NCI-H146 (cell line): ENCODE measurements around the gene PDIA6.
A peak's percentile ranks its signal among the peaks of the same experiment; 100 is the strongest.
"Not testable (repeated sequence)": the region's sequence is repeated elsewhere in the genome, so short reads cannot be mapped to it uniquely, and the experiment has no call there.

ENCODE experiments used
- DNase-seq: peaks from one replicate; lab custom pipeline; 2025; lab: John Stamatoyannopoulos, UW

The PDIA6 gene

DNA sequence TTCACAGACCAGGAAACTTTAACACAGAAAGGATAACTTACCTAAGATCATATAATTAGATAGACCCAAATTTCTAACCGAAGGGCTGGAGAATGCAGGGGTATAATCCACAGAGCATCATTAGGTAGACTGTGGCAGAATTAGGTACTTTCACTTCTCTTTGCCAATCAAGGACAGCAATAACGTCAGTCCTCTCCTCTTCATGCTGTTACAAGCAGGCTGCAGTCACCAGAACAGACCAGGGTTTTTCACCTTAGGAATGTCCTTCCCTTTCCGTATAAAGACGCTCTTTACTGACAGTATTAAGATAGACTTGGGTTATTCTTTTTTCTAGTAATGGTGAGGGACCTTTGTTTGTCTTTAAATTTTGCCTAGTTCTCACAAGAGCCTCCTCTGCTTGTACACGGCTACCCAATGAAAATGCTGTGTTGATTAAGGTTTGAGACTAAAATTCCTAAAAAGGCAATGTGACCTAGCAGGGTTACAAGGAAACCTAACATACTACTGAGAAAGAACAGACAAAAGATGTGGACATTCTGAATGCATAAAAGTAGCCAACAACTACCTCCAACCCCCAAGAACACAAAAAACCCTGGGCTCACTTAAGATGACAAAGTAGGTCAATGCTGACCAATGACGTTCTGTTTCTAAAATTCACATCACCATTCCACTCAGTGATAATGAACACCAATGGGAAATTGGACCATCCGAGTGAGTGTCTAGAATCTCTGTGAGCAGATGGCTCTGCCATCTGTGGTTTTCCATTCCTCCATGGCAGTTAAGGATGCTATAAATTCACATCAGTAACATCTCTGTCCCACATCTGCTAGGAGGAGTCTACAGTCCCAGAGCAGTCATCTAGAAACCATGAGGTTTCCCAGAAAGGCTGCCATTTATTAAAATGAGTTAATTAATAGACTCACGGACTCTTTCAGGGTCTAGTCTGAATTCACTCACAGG is 2.1 kb downstream of the PDIA6 start:
- no peak for DNase-seq

DNA sequence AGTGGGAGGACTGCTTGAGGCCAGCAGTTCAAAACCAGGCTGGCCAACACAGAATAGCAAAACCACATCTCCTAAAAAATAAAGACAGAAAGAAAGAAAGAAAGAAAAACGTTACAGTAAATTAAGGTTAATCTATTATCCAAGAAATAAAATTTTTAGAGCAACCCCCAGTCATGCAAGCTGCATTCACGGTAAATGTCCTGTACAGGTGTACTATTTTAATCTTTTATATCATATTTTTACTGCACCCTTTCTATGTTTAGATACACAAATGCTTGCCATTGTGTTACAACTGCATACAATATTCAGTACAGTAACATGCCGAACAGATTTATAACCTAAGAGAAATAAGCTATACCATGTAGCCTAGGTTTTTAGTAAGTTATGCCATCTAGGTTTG is 6.0 kb downstream of the PDIA6 start:
- no peak for DNase-seq

DNA sequence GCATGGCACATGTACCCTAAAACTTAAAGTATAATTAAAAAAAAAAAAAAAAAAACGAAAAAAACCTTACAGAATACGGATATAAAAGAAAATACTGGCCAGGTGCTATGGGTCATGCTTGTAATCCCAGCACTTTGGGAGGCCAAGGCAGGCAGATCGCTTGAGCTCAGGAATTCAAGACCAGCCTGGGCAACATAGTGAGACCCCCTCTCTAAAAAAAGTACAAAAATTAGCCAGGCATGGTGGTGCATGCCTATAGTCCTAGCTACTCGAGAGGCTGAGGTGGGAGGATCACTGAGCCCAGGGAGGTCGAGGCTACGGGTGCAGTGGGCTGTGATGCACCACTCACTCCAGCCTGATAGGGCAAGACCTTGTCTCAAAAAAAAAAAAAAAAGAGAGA is 6.6 kb downstream of the PDIA6 start:
- DNase-seq: not testable (repeated sequence)

DNA sequence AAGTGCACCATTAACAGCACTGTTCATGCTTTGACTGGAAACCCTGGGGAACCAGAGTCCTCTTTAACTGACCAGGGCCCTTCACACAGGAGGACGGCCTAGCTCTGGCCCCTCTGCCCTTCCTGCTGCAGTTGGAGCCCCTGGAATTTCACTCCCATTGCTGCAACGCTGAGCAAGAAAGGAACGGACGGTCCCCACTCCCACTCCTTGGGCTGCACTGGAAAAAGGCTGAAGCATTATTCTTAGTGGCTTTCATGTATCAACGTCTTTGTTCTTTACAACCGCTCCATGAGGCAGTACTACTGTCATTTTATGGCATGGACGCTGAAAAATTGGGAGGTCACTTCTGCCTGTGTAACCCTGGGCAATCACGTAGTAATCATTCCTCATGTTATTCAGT is 9.9 kb downstream of the PDIA6 start:
- DNase-seq: no peak

DNA sequence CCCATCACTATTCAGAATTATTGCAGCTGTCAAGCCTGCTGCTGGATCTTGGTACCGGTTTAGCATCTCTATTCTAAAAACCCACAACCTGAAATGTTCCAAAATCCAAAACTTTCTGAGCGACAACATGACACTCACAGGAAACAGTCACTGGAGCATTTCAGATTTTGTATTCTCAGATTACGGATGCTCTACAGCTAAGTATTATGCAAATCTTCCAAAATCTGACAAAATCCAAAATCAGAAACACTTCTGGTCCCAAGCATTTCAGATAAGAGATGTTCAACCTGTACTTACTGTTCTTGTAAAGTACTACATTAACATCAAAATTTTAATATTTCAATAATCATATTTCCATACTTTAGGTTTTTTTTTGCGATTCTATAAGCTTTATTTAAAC is 12.4 kb downstream of the PDIA6 start:
- DNase-seq: no peak

DNA sequence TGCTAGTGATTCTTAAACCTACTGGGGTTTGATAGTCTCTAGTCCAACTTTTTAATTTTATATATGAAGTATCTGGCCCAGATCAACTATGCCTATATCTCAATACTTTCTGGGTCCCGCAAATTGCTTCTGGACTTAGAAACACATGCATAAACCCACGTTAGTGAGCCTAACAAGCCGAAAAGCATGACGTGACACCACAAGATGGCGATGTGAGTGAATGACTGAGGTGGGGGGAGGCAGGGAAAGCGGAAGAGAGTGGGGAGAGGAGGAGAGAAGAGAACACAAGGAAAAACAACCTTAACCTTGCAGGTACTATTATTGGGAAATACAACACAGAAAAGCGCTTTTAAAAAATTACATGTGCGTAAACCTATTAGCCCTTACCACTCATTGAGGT is 13.8 kb downstream of the PDIA6 start:
- no peak for DNase-seq

DNA sequence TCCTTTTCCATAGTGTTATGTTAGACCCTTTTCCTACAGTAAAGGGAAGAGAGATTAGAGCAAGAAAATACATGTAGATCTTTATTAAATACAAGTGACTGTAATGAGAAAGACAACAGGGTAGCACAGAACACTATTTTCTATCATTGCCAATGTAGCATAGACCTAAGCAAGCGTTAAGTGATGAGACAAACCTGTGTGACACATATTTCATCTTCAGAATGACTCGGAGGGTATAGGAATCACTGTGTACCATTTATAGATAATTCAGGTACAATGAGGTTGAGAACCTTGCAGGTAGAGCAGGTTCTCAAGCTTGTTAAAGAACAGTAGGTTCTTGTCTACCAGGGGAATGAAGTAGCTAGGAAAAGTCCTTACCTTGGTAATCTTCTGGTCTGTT is 15.9 kb downstream of the PDIA6 start:
- DNase-seq: no peak

DNA sequence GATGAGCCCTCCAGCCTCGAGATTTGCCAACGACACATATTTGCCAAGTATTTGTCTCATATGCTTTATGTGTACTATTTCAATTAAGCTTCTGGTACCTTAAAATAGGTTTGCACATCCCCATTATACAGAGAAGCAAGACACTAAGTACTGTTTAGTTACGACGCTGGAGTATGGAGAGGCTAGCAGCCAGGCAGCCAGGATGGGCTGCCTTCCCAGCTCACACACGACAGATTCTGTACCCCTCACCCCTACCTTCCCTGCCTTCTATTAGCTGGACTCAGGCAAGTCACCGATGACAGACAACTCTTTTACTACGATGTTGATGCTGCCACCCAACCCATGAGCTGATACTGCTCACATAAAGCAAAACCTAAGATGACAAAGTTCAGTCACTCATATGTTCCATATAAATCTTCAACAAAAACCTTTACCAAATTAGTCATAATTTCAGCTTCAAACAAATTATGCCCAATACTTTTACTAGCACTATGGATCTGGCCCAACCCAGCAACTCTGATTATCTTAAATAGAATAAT is 17.0 kb downstream of the PDIA6 start:
- no peak for DNase-seq

DNA sequence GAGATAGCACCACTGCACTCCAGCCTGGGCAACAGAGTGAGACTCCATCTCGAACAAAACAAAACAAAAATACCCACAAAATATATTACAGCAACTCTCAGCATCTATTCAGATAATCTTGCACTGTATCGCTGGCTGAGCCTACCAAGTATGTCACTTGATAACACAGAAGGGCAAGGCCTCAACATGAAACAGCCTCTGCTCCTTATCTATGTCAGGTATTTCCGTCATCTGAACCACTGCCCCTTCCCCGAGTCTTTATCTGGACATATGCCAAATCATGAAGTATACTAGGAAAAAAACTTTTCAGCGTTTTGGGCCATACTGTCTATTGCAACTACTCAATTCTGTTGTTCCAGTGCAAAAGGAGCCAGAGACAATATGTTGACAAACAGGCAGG is 17.7 kb downstream of the PDIA6 start:
- no peak for DNase-seq

DNA sequence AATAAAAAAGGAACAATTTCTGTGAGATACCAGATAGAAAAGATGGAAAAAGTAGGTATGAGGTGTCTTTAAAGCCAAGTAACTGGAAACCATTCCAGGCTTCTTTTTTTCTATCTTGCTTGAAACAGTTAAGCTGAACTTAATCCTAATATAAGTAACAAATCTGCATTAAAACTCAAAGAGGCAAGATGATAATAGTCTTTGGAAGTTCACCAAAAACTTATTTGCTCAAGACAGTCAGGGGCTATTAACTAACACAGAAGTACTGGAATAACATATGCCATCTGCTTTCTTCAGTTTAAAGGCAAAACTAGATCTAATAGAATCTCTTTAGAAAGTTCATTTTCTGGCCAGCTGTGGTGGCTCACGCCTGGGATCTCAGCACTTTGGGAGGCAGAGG is 18.8 kb downstream of the PDIA6 start:
- no peak for DNase-seq

DNA sequence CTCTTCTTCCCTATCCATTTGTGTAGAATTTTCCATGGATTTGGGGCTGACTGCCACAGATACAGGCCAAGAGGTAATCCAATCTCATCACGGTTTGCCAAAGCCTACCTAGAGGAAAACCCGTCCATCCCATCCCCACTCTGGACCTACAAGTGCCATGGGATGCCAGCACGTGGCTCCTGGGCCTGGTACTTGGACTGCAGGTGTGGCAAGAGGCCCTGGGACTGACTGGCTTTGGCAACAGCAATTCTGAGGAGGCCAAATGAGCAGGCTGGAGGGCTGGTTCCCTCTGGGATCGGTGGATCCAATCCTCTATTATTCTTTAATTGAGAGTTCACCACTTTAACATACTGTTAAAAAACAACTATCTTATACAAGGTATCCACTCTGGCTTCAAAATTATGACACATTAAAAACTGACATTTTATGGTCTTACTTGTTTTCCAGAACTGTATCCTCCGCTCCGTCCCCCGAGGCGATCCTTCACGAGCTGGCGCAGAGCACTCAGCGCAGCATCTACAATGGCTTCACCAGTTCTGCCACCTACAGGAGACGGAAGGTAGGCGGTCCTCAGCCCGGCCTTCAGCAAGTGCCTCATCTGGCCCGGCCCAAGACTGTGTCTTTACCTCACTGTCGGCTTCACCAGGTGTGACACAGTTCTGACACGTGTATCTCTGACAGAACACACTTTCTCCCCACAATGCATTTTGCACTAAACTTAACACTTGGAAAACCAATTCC is 19.8 kb downstream of the PDIA6 start:
- DNase-seq: no peak

DNA sequence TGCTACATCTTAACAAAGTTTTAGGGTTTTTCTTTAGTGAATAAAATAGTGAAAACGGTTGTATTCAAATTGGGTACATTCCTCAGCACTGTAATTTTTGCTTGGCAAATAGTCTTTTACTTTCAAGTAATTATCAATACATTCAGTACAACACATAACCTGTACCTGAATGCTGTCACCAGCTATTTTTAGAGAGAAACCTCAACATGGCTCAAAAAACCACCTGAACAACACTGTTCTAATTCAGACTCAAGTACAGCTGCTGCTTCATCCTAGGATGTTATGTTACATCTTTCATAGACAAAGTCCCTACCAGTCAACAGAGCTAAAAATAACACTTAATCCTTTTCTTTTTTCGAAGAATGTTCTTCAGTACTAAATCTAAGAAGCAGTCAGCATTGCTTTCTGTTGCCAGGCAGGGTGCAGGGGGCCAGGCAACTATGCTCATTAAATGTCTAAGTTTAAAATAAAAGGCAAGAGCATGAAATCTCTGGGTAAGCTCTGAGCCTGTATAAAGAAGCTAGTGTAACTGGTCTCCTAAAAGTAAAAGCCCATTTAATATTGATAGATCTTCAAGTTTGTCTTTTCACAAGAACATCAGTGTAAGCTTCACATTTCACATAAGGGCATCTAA is 20.5 kb downstream of the PDIA6 start:
- DNase-seq: no peak

DNA sequence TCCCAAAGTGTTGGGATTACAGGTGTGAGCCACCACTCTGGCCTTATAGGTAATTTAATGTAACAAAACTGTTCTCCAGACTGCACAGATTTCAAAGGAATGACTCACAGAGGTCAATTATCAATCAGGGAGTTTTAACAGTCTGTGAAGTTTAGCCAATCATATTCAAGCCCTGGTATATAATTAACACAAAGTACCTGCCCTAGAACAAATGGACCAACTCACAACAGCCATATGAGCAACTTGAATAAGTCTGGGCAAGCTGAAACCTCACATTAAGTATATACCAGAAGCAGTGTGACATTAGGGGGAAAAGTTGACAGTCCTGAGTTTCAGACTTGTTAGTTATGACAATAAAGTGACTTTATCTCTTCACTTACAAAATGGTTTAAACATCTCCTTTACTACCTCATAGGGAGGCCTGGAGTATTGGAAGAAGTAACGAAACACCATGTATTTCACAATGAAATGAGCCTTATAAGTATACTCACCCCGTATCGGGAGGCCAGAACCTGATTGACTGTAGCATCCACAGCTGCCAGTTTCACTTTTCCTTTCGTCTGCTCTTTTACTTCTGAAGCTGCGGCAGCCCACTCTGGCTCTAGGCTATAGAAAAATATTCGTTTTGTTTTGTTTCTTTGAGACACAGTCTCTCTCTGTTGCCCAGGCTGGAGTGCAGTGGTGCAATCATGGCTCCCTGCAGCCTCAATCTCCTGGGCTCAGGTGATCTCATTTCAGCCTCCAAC is 22.2 kb downstream of the PDIA6 start:
- no peak for DNase-seq

DNA sequence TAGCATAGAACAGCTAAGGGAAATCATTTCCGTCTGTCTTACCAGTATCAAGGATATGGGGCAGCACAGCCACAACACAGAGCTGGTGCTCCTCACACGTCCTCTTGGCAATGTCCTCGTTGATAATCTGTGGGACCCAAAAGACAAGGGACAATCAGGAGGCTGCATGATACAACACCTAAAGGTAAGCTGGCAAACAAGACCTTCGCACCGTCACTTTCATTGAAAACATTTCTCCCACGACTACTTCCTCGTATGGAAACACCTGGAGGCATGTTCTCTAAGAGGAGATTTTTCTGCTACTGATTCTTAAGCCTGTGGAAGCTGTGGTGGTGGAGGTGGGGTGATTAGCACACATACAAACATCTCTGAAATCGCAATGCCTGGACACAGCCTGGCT is 23.7 kb downstream of the PDIA6 start:
- no peak for DNase-seq

DNA sequence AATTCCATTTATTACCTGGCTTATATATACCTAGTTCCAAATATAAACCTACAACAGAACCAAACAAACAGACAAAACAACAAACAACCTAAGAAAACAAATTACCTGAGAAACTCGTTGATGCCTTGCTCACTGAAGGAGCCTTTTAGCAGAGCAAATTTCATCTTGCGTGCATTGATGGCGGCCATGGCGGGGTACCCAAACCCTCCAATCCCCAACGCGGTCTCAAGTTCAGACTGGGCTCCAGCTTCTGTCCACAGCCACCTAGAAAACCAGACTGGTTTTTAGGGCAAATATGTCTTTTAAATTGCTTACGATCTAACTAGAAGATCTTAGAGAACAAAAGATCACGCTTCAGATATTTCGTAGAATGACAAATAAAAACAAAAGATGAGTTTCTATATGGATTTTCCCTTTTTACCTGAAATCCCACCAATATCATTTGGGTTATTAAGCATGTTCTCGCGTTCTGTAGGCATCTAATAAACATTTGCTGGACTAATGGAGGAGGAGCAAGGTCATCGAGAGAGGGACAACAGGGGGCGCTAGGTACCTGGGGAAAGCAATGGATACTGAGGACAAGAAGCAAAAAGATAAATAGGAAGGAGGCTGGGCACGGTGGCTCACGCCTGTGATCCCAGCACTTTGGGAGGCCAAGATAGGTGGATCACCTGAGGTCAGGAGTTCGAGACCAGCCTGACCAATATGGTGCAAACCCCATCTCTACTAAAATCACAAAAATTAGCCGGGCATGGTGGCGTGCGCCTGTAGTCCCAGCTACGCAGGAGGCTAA is 25.2 kb downstream of the PDIA6 start:
- DNase-seq: peak; percentile 18

DNA sequence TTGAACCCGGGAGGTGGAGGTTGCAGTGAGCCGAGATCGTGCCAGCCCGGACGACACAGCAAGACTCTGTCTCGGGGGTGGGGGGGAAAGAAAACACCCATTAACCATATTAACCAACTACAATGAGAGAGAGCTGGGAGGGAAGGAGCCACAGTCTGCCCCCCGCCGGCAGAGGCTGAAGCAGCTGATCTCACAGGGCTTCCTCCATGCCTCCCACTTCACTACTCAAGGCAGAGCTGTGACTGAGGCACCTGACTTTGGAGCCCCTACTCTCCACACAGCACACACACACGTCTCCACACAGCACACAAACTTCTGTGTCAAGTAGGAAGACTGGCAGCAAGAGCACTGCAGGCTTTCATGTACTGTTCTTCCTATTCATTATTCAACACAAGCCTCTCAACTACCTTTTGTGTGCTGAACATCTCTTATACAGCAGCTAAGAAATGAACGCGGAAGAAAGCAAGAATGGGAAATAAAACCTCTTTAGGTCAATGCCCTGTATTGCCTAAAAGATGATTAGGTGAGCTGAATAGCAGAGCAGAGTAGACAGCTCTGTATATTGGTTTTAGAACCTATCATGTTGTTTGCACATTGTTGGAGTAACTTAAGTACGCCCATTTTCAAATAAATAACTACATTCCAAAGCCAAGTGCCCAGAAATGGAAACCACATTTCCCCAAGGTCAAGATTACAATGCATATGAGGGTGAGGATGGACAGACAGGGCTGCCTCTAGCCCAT is 26.2 kb downstream of the PDIA6 start:
- no peak for DNase-seq

DNA sequence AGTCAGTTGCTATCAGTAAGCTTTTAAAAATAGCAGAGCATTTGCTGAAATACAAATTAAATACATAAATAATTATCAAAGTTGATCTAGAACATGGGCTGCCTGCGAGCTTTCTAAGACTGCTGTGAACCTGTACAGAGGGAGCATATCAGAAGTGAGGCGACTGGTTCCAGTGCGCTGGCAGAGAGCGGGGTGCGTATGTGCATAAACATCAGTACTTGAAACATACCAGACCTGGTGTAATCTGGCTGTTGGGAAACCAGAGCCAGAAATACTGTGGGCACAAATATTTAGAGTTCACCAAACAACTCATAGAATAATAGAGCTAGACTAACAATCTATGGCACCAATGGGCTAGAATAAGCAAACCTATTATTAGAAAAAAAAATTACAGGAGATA is 27.3 kb downstream of the PDIA6 start:
- no peak for DNase-seq

DNA sequence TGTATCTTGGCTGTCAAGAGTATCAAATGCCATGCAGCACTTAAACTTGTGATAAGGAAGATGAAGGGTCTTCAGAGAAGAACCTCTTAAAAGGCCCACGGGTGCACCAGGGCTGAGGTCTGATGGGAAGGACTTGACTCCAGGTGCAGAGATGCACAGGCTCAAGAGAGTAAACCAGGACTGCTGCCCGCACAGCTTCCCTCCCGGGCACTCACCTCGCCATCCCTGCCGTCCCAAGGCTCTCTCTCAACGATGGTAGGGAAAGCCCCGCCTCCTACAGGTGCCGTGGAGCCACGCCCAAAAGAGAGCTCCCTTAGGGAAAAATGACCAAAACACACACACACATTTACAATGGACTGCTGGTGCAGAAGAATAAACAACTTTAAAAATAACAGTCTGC is 27.9 kb downstream of the PDIA6 start:
- DNase-seq: no peak

DNA sequence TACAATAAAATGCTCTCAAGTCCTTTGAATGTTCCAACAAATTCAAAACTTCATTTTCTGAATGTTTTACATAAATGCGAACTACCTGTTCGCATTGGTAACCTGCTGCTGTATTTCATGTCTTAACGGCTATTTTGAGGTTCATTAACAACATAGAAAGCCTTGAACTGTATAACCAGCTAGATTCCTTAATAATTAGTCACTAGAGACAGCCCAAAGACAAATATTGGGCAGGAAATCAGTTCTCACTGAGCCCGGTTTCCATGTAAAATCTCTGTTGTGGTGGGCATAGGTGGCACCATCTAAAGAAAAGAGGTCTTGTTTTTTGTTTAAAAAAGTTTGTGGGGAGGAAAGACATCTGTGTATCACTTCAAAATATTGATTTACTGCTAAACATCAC is 29.2 kb downstream of the PDIA6 start:
- DNase-seq: no peak

DNA sequence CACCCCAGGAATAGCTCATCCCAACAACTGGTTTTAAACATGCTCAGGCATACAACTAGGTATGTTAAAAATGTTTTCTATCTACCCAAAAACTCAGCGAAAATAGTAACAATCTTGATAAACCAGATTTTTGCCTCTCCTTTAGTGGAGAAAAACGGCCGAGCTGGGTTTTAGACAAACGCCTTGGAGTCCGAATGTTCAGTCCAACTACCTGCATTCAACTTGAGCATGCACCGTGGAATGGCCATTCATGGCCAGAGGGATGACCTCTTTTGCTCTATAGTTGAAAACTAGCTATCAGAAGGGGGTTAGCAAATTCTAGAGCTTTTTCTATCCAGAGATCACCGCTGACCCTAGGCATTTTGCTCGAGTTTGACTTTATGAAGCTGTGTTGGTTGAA is 30.8 kb downstream of the PDIA6 start:
- no peak for DNase-seq
